Muscle layer of colon (tissue), 2 donors: ENCODE measurements around the gene CENPX.

Source experiments
- H3K27ac ChIP-seq: one replicate; pipeline ENCODE4 v1.7.0; 2013; ENCODE audit warnings: low read depth, mild to moderate bottlenecking, low read length, moderate library complexity
- H3K27me3 ChIP-seq, 2 donors: one replicate each; pipeline ENCODE4 v1.7.0; 2013; ENCODE audit warnings: low read length in 2 of 2, mild to moderate bottlenecking in 2 of 2; ENCODE audit not compliant: insufficient read depth in 2 of 2, control insufficient read depth in 1 of 2
- H3K36me3 ChIP-seq: one replicate; pipeline ENCODE4 v1.7.0; 2013; ENCODE audit warnings: mild to moderate bottlenecking, low read length; ENCODE audit not compliant: insufficient read depth
- H3K4me1 ChIP-seq: one replicate; pipeline ENCODE4 v1.7.0; 2013; ENCODE audit warnings: mild to moderate bottlenecking, low read length; ENCODE audit not compliant: insufficient read depth
- H3K4me3 ChIP-seq, 2 donors: one replicate each; pipeline ENCODE4 v1.7.0; 2013; ENCODE audit warnings: low read length in 2 of 2, low read depth in 1 of 2, mild to moderate bottlenecking in 1 of 2, moderate library complexity in 1 of 2
- H3K9ac ChIP-seq: one replicate; pipeline ENCODE4 v1.7.0; 2013; ENCODE audit warnings: low read length
- H3K9me3 ChIP-seq: one replicate; pipeline ENCODE4 v1.7.0; 2013; ENCODE audit warnings: mild to moderate bottlenecking, low read length
- donor health status: abdominal sarcoma.
- donor health status: Adenocarcinoma of cecum.

The CENPX gene

GRCh38 chr17:82028246-82028645, 5.6 kb upstream of the CENPX start:
- peaks cover 14% of the 10 kb centered on the region for H3K4me1 ChIP-seq
- peaks cover 13 to 20% of the 10 kb centered on the region in 2 donors for H3K27me3 ChIP-seq
- no peak overlapping the region for H3K4me3 ChIP-seq
- H3K36me3 ChIP-seq, result no peaks in the 10 kb centered on the region
- H3K27ac ChIP-seq, result no peak overlapping the region
- H3K9me3 ChIP-seq, result no peaks in the 10 kb centered on the region
- H3K9ac ChIP-seq, result no peak overlapping the region

DNA sequence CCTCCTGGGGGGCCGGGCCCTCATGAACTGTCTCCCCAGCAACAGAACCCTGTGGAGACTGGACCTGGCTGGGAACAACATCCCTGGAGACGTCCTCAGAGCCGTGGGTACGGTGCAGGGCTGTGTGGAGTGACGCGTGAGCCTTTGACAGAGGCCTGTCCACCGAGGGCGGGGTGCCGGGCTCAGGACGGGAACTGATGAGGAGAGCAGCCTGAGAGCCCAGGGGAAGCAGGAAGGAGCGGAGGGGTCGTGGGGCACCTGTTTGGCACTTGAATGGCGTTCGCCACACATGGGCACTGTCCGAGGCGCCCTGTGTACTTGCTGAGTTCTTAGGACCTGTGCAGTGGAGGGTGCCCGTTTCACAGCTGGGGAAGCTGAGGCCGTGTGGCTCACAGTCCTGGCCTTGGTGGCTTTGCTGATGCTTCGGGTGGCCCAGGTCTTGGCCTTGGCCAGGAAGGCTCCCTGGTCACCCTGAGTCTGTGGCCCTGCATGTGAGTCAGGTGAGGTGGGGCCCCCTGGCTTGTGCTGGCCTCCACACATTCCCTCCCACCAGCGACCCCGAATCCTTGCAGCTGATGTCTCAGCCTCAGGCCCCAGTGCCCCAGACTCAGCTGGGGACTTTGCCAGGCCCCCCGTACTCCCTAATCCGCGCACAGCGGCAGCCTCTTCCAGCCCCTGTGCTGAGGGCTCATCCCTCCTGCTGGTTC, 2.9 kb upstream of the CENPX start:
- Histone ChIP-seq H3K27ac (no peak overlapping the region), H3K36me3 (no peaks in the 10 kb centered on the region), H3K27me3 (no peaks in the 10 kb centered on the region), H3K4me1 (peaks cover 30% of the 10 kb centered on the region), H3K9ac (no peak overlapping the region), H3K9me3 (no peaks in the 10 kb centered on the region), H3K4me3 (no peak overlapping the region)

GRCh38 chr17:82024859-82025258, 2.2 kb upstream of the CENPX start:
- H3K27ac ChIP-seq, result no peak overlapping the region
- H3K27me3 ChIP-seq, result no peaks in the 10 kb centered on the region
- H3K9me3 ChIP-seq, result no peaks in the 10 kb centered on the region
- peaks cover 25% of the 10 kb centered on the region for H3K4me1 ChIP-seq
- no peak overlapping the region for H3K9ac ChIP-seq
- no peaks in the 10 kb centered on the region for H3K36me3 ChIP-seq
- no peak overlapping the region for H3K4me3 ChIP-seq

GRCh38 chr17:82023447-82024241, 966 bp upstream of the CENPX start:
- H3K27me3 ChIP-seq, result no peaks in the 10 kb centered on the region
- H3K9ac ChIP-seq, result no peak overlapping the region
- H3K4me1 ChIP-seq, result peaks cover 24% of the 10 kb centered on the region
- H3K27ac ChIP-seq, result no peak overlapping the region
- H3K36me3 ChIP-seq, result no peaks in the 10 kb centered on the region
- H3K9me3 ChIP-seq, result no peaks in the 10 kb centered on the region
- peak overlapping the region; percentile 63 to 66 for H3K4me3 ChIP-seq

DNA sequence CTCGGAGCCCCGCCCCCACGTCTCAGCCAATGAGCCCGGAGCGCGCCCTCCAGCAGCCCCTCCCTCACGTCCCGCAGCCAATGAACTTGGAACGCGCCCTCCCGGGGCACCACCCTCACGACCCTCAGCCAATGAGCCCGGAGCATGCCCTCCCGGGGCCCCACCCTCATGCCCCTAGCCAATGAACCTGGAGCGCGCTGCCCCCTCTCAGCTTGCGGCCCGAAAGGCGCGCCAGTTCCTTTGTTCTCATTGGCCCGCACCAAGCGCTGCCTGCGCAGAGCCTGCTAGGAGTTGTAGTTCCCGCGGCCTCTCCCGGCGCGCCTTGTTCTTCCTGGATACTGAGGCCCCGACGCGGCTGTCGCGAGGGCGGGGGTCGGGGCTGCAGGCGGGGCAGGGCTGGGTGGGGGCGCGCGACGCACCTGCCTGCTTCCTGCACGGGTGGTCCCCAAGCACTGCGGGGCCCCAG, 336 bp upstream of the CENPX start, which contains the start of gene LRRC45:
LRRC45 (plus strand) TSS at position 325 of the 466 bp plus-strand sequence. CDS start 339 bp downstream, outside the sequence.
- H3K27ac ChIP-seq, result peak within 1 kb of the TSS; percentile 49
- H3K36me3 ChIP-seq, result no peaks in the 10 kb centered on the region
- H3K27me3 ChIP-seq, result no peaks in the 10 kb centered on the region
- H3K4me1 ChIP-seq, result peaks cover 24% of the 10 kb centered on the region
- no peaks in the 10 kb centered on the region for H3K9me3 ChIP-seq
- peak within 1 kb of the TSS; percentile 24 for H3K9ac ChIP-seq
- H3K4me3 ChIP-seq, result peak within 1 kb of the TSS; percentile 75 to 86

DNA sequence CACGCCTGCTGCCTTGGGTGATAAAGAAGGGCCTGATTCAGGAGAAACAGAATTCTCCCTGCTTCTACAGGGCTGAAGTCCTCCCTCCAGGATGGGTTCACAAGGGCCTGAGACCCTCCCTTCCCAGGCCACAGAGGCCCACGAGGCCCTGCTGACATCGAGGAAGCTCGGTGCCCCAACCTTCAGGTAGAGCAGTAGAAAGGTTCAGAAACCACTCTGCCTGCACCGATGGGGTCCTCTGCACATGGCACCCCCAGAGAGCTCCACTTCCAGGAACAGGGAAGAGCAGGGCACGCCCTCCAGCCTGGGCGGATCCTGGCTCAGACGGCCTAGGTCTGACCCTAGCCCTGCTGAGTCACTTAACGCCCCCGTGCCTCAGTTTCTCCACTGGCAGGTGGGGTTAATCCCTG, 773 bp downstream of the CENPX start:
- Histone ChIP-seq H3K27ac (peak overlapping the region; percentile 49), H3K4me3 (peak overlapping the region; percentile 75 to 86), H3K9ac (peak overlapping the region; percentile 24), H3K4me1 (peaks cover 24% of the 10 kb centered on the region), H3K9me3 (no peaks in the 10 kb centered on the region), H3K27me3 (no peaks in the 10 kb centered on the region), H3K36me3 (no peaks in the 10 kb centered on the region)

DNA sequence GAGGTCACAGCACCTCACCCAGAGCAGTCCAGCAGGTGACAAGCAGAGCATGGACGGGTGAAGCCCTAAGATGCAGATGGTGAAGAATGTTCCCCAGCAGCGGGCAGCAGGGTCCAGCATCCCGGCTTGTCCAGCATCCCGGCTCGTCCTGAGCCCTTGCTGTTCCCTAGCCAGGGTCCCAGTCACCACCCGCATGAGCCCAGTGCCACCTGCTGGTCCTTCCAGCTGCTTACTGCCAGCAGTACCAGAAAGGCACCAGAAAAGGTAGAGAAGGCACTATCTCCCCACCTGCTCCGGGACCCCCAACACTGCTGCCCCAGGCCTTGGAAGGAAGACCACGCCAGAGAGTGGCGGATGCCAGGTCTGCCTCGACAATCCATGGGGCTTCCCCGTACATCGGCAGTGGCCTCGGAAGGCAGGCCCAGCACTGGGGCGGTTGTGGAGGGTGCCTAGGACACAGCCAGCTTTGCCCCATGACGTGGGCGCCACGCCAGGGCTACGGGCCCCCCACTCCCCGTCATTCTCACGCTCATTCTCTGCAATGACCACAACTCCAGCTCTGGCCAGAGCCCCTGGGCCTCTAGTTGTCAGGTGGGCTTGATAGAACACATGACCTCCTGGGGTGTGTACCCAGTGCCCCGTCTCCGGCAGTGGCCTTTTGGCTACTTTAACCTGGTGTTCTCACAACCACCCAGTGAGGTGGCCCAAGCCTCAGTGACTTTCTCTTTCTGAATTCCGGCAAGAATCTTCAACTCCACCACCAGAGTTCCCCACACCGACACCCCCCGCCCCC, 1.4 kb downstream of the CENPX start:
- Histone ChIP-seq H3K27ac (no peak overlapping the region), H3K9me3 (no peaks in the 10 kb centered on the region), H3K27me3 (no peaks in the 10 kb centered on the region), H3K4me3 (peak overlapping the region in 1 of 2 donors; percentile 75), H3K9ac (peak overlapping the region; percentile 24), H3K36me3 (no peaks in the 10 kb centered on the region), H3K4me1 (peaks cover 24% of the 10 kb centered on the region)

DNA sequence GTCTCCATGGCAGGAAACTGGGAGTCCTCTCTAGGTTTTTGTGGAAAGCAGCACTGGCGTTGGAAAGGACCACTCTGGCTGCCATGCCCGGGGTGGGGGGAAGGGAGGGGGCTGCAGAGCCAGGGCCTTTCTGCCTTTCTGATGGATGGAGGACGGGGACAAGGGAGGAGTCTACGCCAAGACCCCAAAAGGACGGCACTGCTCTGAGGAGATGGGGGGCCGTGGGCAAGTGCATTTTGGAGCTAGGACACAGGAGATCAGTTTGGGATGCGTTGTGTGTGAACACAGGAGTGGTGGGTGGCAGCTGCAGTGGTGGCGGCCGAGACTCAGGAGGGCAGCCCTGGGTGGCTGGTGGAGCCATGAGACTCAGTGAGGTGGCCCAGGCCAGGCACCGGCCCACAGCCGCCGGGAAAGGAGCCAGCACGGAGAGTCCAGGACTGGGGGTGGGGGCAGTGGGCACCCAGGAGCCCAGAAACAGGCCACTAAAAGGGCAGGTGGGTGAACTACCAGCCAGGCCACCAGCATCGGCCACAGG, 2.0 kb downstream of the CENPX start:
- Histone ChIP-seq H3K9ac (no peak overlapping the region), H3K36me3 (no peaks in the 10 kb centered on the region)

GRCh38 chr17:82019690-82020571, 2.7 kb downstream of the CENPX start:
- Histone ChIP-seq H3K27me3 (no peaks in the 10 kb centered on the region), H3K9me3 (no peaks in the 10 kb centered on the region), H3K36me3 (no peaks in the 10 kb centered on the region), H3K4me1 (peaks cover 24% of the 10 kb centered on the region), H3K9ac (no peak overlapping the region), H3K4me3 (no peak overlapping the region), H3K27ac (no peak overlapping the region)

More for the DNA sequence above, 2.0 kb downstream of the CENPX start:
- Histone ChIP-seq H3K27ac (no peak overlapping the region), H3K4me1 (peaks cover 24% of the 10 kb centered on the region), H3K27me3 (no peaks in the 10 kb centered on the region), H3K9me3 (no peaks in the 10 kb centered on the region), H3K4me3 (no peak overlapping the region)

- Histone ChIP-seq H3K4me1 (peaks cover 22% of the 10 kb centered on the region), H3K27me3 (no peaks in the 10 kb centered on the region), H3K9ac (no peak overlapping the region), H3K4me3 (no peak overlapping the region), H3K27ac (no peak overlapping the region), H3K36me3 (no peaks in the 10 kb centered on the region), H3K9me3 (no peaks in the 10 kb centered on the region)
Observed at GRCh38 chr17:82018989-82019689, 3.5 kb downstream of the CENPX start.
